GM18873 (cell line): ENCODE data around the gene ADK.

ENCODE experiments used
- ATAC-seq: cut with Tn5 transposase; IDR thresholded peaks from one replicate; pipeline ENCODE4 v1.9.1; 2021; ENCODE audit warnings: mild to moderate bottlenecking, moderate library complexity, moderate number of reproducible peaks; ENCODE audit not compliant: unreplicated experiment, low FRiP score

ADK gene

DNA sequence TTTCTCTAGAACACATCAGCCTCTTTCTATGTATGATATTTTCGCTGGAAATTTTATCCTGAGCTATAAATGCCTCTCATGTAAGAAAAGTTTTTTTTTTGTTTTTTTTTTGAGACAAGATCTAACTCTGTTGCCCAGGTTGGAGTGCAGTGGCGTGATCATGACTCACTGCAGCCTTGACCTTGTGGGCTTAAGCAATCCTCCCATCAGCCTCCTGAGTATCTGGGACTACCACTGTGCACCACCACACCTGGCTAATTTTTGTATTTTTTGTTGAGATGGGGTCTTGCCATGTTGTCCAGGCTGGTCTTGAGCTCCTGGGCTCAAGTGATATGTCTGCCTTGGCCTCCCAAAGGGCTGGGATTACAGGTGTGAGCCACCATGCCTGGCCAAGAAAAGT, 80.4 kb downstream of the ADK start:
- no peak for ATAC-seq

GRCh38 chr10:74233281-74233680, 82.3 kb downstream of the ADK start:
- ATAC-seq, result no peak

- no peak for ATAC-seq
Observed at GRCh38 chr10:74234569-74234968, 83.5 kb downstream of the ADK start.

DNA sequence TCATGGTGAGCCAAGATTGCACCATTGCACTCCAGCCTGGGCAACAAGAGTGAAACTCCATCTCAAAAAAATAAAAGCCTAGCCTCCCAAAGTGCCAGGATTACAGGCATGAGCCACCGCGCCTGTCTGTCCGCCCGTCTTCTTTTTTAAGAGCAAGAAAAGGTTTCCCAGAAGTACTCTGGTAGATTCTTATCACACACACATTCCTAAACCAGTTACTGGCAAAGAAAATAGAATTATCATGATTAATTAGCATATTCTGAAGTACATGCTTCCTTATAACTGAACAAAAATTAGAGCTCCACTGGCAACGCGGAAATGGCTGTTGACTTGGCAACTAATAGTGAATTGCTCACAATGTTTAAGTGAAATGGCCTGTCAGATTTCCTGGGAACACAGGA, 87.0 kb downstream of the ADK start:
- no peak for ATAC-seq

DNA sequence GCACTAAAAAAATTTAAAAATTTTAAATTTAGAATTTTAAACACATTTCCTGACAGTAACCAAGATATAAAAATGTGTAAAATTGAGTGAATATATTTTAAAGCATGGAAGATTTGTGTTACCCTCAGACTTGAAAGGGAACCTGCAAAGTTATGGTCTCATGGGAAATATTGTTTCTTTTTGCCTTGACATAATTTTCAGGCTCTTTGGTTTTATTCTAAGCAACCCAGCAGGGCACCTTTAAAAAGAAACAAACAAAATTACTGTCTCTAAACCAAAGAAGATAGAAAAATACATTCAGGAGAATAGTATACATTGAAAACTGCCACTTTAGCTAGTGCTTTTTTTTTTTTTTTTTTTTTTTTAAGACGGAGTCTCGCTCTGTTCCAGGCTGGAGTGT, 87.5 kb downstream of the ADK start:
- no peak for ATAC-seq

DNA sequence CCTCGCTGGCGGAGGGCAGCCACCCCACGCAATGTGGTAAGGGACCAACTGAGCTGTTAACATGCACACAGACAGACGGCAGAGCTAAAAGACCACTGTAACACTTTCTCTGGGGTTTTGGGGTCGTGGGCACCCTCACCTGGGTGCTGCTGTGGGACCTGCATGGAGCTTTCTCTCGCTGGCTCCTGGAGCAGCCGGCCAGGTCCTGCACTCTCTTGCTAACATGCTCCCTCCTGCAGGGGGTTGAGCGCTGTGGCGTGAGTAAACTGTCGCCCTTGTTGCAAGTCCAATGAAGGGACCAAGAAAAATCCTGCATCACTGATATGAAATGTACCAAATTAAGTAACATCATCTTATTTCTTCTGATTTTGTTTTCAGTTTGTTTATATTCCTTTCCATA, 92.0 kb downstream of the ADK start:
- no peak for ATAC-seq

DNA sequence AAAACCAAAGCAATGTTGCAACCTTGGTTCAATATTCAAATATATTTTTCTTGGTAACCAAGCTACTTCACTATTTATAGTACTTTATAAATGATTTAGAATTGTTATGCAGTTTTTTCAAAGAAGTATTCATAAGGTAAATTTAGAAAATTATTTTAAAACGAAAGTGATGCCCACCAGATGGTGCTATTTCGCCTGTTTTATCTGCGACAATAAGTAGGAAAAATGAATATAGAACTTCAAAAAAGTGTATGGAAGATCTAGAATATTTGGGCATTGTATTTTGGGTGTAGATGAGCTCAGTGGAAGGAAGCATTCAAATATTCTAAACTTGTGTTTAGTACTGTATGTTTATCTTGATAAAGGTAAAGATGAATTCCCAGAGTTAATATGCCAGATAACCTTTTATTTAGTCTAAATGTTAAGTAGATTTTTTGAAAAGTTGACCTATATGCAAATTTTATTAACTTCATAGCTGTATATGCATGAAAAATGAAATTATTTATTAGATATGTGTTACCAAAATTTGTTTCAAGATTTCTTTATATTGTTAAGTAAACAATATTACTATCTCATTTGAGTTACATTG, 93.2 kb downstream of the ADK start:
- no peak for ATAC-seq

- ATAC-seq, result no peak
Observed at GRCh38 chr10:74244807-74245206, 93.8 kb downstream of the ADK start.

GRCh38 chr10:74246495-74246894, 95.5 kb downstream of the ADK start:
- ATAC-seq, result no peak

GRCh38 chr10:74249865-74250264, 98.8 kb downstream of the ADK start:
- no peak for ATAC-seq

DNA sequence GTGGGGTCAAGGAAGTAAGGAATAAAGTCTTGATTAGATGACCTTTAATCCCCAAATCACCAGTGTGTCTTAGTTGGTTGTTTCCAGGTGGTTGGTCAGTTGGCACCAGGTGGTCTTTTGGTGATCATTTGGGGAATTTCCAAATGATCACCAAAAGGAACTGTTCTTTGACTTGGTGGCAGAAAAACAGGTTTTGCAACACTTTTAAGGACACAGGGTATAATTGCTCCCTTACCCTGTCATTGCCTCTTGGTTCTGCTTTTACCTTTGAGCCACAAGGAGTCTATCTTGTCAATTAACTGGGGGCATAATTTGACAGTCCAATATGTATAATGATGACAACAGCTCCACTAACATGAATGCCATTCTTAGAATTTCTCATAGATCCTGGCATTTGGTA, 104.2 kb downstream of the ADK start:
- ATAC-seq, result no peak

DNA sequence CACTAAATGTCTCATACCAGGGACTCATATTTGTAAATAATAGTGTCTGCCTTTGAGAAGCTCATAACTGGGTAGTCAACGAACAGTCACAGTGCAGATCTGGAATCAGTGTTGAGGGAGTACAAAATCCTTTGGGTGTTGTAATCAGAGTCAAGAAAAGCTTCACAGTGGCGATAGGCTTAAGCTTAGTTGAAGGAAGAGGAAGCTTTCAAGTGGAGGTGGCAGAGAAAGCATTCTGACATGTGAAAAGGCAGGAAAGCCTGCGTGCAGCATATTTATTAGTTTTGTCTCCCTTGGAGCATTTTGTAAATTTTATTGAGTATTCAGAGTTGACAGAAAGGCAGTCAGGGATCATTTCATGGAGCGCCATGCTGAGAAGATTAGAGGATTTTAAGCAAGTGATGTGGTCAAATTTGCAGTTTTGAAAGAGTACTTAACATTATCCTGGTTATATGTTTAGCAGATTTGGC, 104.9 kb downstream of the ADK start:
- no peak for ATAC-seq

DNA sequence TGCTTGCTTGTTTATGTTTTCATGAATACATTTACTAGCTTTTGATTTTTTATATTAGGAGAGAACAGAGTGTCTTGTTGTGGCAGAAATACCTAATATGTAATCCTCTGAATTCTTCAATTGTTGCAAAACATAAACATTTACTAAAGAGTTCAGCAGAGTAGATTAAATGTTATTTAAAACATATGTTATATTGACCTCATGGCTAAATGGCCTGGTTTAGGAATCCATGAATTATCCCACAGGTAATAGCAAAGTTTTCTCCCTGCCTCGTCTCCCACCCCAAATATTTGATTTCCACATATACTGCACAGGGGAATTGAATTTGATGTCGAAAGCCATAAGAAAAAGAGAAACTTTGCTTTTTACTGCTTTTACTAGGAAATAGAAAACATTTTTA, 111.8 kb downstream of the ADK start:
- ATAC-seq, result no peak

DNA sequence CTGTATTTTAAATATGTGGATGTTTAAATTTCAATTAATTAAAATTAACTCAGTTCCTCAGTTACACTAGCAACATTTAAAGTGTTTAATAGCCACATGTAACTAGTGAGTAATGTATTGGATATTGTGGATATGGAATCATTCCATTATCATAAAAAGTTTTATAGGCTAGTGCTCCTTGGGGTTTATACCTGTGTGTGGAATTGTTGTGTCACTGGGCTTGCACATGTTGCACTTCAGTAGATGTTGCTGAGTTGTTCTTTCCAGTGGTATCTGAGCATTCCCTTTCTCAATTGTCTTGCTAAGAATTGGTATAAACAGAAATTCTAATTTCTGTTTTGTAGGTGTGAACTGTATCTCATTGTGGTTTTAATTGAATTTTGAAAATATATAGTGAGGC, 113.0 kb downstream of the ADK start:
- no peak for ATAC-seq

DNA sequence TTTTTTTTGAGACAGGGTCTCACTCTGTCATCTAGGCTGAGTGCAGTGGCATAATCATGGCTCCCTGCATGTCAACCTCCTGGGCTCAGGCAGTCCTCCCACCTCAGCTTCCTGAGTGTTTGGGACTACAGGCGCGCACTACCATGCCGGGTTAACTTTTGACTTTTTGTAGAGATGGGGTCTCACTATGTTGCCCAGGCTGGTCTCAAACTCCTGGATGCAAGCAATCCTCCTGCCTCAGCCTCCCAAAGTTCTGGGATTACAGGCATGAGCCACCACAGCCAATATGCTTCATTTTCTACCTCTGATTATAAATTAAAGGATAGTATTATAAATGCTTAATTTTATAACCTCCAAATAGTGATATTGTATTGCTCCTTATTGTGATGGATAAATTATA, 121.3 kb downstream of the ADK start:
- ATAC-seq, result no peak

GRCh38 chr10:74275755-74276290, 124.8 kb downstream of the ADK start:
- ATAC-seq, result no peak

DNA sequence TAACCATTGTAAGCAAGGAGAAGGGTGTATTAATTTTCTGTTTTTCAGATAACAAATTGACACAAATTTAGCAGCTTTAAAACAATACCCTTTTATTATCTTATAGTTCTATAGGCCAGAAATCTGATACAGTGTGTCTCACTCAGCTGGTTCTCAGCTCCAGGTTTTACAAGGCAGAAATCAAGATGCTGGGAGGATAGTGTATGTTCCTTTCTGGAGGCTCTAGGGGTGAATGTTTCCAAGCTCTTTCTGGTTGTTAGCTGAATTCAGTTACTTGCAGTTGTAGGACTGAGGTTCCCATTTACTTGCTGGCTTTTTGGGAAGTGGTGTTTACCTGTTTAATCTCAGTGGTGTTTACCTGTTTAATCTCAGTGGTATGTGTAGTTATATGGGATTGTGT, 125.4 kb downstream of the ADK start:
- no peak for ATAC-seq

GRCh38 chr10:74282151-74282847, 131.3 kb downstream of the ADK start:
- ATAC-seq, result no peak

DNA sequence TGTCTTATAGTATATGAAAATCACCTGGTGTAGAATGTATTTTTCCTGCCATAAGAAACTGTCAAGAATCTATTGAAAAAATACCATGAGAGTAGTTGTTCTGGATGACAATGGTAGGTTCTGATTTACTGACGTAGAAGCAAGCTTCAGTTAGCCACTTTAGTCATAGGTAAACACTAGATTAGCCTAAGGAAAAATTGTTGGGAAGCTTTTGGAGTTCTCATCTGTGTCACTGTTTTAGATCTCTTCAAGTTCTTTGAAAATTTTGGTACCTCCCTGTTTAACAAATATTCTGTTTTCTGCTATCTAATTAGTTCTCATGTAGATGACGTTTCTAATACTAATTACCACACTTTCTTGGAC, 131.8 kb downstream of the ADK start:
- no peak for ATAC-seq

DNA sequence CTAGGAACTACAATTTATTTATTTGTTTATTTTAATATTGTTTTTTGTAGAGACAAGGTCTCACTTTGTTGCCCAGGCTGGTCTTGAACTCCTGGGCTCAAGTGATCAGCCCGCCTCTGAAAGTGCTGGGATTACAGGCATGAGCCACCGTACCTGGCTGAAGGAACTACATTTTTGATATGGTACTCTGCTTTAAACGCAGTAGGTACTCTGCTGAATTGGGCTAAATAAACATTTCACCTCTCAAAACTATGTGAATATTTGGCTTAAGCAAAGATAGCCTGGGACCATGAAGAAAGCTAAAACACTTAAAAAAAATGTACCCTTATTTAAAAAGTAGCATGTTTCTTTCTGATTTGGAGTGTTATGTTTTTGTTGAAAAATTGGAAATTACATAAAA, 138.2 kb downstream of the ADK start:
- ATAC-seq, result no peak

- ATAC-seq, result no peak
Observed at GRCh38 chr10:74289951-74290350, 138.9 kb downstream of the ADK start.

DNA sequence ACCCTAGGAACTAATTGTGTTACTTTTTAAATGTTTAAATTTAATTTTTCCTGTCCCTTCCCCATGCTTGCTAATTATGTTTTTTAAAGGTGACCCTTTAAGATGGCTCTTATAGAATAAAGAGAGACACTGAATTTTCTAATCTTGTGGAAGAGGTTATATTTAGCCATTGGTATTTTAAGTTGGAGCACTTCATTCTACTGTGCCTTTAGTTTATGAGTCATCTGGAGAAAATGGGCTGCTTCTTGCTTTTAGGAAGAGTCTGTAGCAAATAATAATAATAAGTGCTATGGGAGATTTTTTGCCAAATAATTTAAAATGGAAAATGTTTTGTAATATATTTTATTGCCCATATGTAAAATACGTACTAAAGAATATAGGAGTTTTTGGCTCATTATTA, 139.7 kb downstream of the ADK start:
- ATAC-seq, result no peak
